HG02938 (cell line): ENCODE data around the gene LOXL3.

Experiments
- ATAC-seq: cut with Tn5 transposase; IDR thresholded peaks from one replicate; pipeline ENCODE4 v1.9.1; 2021; ENCODE audit warnings: mild to moderate bottlenecking, moderate library complexity; ENCODE audit not compliant: unreplicated experiment

Gene LOXL3

DNA sequence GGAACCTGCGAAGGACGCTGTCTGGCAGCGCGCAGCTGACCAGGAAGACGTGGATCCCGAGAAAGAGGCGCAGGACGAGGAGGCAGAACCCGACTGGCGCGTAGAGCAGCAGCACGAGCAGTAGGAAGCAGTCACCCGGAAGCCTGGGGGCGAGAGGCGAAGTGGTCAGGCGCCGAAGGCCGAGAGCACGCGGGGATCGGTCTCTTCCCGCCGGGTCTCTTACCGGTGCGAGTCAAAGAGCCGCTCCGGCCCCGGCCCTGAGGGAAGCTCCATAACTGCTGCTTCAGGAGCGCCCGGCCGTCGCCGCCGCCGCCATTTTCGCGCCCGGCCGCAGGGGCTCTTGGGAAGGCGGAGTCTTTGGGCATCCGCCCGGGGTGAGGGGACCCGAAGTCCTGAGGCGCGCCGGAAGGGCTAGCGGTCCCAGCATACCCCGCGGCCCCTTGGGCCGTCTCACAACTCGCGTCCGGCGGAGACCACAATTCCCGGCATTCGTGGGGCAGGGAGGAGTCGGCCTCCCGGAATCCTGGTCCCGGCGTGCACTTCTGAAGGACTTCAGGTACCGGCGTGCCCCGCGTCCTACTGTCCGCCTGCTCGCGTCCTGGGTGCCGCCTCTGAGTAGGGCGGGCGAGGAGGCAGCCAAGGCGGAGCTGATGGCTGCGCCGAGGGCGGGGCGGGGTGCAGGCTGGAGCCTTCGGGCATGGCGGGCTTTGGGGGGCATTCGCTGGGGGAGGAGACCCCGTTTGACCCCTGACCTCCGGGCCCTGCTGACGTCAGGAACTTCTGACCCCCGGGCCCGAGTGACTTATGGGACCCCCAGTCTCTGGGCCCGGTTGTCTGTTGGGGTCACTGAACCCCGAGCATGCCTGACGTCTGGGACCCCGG, 24.1 kb downstream of the LOXL3 start, which contains the start of the genes AUP1 and HTRA2:
AUP1 (minus strand) TSS at position 350 of the 882 bp plus-strand sequence; CDS start at position 273, 77 bp downstream.
HTRA2 (plus strand) TSS at position 577 of the 882 bp plus-strand sequence; CDS start at position 651, 74 bp downstream.
- peak; percentile 74 for ATAC-seq

DNA sequence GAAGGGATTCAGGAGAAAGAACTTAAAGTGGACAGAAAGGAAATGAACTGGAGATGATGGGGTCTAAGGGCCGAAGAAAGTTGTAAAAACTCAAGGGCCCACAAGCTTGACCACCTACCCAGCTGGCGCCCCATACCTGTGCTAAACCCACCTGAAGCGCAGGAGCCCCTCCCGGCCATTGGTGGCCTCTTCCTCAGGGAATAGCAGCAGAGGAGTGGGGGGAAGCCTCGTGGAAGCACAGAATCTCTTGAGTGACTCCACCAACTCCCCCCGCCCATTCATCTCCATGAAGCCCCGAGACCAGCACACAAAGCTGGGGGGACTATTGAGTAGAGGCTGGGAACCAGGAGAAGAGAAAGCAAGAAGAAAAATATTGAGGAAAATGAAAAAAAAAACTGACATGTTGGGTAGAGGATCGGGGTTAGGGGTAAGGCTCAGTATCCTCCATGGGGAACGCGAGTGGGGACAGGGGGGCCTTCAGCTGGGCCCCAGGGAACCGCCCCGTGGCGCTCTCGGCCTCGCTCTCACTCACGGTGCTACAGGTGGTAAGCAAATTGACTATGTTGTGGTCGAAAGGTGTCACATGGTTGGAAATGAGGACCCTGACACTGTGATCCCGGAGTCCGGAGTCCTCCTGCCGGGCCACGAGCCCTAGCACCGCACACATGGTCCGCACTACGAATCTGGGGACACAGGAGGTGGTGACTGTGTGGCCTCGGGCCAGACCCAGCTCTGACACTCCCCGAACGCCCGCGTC, 25.0 kb downstream of the LOXL3 start:
- ATAC-seq = peak; percentile 3

DNA sequence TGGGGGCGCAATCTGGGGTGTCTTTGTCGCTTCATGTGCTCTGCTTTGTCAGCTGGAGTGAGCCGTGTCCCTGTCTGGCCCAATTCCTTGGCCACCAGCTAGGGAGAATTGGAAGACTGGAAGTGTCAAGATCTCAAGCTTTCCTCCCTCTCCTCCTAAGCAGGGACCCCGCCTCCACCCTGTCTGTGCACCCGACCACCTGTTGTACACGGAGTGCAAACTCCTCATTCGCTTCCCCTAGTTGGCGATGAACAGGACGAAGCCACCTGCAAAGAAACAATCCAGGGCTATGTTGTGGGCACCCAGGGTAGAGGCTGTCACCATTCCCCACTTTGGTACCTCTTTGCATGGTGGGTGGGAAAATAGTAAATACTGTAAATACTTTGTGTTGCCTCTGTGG, 26.0 kb downstream of the LOXL3 start:
- ATAC-seq = no peak

DNA sequence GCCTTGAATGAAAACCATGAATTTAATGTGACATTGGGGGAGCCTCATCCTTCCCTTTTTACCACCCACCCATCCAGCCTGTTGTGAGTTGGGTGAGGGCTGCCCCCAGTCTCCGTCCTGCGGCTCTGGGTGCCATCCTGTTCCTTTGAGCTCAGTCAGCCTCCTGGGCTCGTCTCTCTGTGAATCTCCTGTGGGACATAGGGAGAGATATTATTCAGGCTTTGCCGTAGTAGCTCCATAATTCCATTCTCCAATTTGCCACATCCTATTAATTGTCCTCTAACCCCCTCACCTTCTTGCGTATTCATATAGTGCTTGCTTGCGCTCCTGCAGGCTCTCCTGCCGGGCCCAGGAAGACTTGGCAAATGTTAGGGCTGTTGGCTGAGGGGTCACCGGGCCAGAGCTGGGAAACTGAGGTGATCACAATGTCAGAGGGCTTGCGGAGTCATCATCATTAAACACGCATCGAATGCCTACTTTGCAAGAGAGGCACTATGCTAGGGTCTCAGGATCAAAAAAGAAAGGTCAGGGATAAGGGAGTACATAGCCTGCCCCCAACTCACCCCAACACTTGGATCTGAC, 27.0 kb downstream of the LOXL3 start:
- ATAC-seq = no peak

DNA sequence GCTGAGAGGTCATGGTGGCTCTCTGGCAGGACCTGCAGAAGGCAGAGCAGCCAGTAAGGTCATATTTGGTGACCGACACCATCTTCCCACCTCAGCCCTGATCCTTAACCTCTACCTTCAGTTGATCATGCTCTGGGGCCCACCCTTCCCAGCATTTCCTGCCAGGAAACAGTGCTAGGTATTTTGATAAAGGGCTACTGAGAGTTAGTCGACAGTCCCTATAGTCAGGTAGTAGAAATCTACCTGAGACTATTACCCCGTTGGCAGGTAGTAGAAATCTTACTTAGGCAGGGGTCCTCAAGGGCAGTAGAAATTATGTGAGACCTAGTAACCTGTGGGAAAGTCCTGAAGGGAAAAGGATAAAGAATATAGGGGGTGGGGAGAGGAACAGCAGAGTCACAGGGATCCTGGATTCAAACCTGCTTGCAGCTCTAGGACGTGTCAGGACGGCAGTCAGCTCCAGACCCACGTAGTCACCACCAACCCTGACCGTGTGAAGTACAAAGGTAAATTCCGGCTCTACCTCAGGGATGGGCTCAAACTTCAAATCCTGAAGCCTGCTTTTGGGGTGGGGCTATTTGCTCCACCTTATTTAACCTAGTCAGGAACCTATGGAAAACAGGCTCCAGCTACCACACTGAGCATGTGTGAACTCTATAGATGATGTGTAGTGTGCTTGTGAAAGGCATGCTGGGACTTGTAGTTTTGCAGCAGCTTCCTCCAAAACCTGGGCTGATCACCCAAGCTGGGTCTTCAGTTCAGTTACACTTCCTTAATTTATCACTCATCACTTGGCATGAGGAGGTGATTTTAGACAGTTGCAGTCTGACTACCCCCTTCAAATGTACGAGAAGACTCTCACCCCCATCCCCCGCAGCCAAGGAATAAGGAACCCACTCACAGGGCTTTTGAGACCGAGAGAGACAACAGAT, 27.8 kb downstream of the LOXL3 start, which contains the start of gene DQX1:
DQX1 (minus strand) TSS at position 515 of the 932 bp plus-strand sequence; CDS start at position 13, 502 bp downstream.
- ATAC-seq = no peak

- no peak for ATAC-seq
Observed at GRCh38 chr2:74524955-74525716, 28.6 kb downstream of the LOXL3 start.

- ATAC-seq = no peak
Observed at GRCh38 chr2:74524005-74524404, 29.7 kb downstream of the LOXL3 start.

- no peak for ATAC-seq
Observed at GRCh38 chr2:74522516-74522915, 31.2 kb downstream of the LOXL3 start.

- ATAC-seq = no peak
Observed at GRCh38 chr2:74516650-74517049, 37.1 kb downstream of the LOXL3 start.

DNA sequence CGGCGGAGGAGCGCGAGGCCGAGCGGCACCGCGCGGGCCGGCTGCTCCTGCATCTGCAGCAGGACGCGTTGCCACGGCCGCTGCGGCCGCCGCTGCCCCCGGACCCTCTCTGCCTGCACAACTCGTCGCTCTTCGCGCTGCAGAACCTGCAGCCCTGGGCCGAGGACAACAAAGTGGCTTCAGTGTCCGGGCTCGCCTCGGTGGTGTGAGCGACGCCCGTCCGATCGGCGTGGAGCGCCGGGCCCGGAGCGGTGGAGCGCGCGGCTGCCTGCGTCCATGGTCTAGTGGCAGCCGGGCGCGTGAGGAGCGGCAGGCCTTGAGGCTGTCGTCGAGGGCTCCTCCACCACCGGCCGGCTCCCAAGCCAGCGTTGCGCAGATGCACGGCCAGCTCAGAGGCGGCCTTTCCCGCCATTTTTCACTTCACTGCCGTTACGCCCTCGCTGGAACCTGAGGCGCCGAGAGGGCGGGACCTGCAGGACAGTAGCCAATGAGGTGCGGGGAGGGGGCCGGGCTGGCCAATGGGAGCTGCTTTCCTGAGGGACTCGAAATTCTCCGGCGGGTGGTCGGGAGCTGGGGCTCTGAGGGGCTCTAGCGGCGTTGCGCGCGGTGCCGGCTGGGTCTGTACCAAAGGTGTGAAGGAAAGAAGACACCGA, 37.6 kb downstream of the LOXL3 start:
- no peak for ATAC-seq

DNA sequence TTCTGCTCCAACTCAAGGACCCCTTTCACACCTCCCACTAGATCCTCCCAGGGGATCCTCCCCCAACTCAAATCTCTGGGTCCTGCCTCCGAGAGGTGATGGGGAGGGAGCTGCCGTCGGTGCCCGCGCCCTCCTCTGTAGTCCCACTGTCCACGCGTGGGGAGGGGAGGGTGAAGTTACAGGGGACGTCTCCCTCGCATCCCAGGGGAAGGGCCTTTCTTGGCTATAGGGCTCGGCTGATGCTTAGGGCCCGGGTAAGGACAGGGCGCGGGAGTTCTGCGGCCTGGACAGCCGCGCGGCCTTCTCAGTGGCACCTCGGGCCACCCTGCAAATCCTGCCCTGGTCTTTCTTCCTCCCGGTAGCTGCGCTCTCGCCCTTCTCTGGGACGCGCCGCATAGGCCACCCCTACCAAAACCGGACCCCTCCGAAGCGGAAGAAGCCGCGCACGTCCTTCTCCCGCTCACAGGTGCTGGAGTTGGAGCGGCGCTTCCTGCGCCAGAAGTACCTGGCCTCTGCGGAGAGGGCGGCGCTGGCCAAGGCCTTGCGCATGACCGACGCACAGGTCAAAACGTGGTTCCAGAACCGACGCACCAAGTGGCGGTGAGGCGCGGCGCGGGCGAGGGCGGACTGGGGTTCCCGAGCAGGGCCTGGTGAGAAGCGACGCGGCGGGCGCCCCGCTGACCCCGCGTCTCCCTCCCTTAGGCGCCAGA, 38.3 kb downstream of the LOXL3 start:
- no peak for ATAC-seq

GRCh38 chr2:74514368-74515270, 39.1 kb downstream of the LOXL3 start, which contains the start of gene TLX2:
Gene TLX2 (plus strand): TSS chr2:74514450. CDS start chr2:74514807, 357 bp downstream.
- ATAC-seq = no peak

DNA sequence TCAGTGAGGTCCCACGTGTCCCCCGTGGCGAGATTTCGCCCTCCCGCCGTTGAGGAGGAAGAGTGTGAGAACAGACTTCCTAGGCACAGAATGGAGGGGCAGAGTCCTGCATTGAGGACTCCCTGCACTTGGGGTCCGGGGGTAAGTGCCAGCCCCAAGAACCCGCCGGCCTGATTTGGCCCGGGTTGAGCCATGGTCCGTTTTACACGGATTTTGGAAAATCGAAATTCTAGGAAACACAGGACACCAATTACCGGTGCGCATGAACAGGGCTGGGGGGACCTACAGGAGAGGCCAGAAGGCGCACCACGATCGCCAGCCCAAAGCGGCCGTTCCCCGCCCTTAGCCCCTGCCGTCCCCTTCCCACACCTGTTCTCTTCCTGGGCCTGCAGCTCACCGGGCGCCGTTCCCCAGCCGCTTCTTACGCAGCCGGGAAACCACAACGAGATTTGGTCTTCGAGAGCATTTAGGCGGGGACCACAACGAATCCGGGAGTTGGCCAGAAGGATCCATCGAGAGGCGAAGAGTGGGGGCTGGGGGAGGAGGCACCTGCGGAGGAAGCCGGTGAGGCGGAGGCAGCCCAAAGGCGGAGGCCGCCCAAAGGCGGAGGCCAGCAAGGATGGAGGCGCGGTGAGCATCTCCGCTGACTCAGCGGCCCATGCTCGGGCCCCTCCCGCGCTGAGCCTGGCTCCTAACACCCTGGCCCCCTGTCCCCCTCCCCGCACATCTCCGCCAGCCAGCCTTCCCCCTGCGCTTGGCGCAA, 40.0 kb downstream of the LOXL3 start:
- ATAC-seq = no peak

DNA sequence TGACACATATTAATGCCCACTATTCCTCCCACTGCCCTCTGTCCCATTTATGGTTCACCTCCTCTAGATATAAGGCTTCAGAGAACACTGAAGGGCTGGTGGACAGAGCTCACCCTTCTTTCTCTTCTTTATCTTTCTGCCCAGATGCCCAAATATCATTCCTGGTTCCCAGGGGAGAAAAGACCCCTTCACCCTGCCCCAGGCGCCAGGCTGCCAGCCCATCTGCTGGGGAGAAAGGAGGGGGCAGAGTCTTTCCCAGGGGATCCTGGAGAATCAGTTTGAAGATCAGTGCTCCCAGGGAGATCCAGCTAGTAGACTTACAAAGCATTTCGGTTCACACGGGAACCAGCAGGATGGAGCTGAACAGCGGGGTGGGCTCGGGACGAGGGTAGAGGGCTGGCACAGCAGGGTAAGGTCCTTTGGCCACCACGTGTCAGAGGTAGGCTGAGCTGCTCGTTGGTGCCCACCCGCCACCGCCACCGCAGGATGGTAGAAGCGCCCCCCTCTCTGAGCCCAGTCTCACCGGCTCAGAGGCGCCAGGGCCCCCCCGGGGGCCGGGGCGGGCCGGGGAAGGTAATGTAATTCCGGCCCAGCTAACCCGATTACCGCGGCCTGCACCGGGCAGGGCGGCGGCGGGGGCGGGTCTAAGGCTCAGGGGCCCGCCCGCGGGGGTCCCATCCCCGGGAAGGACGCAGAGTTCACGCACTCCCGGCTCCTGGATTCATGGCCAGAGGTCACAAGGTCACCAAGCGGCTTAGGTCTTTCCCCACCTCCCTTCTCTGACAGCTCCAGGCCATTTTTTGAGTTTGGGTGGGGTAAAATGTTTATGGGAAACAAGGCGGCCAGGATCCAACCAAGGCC, 40.8 kb downstream of the LOXL3 start:
- ATAC-seq = no peak
